Heart left ventricle (tissue), 13 donors: Measurements from ENCODE around the gene ETFB.

Experiments
- POLR2A ChIP-seq, 2 donors: fragments of 450-650 bp; IDR thresholded peaks; one replicate each; pipeline ENCODE4 v1.6.1; 2017; ENCODE audit warnings: antibody characterized with exemption in 2 of 2, mild to moderate bottlenecking in 2 of 2, moderate library complexity in 2 of 2
- TF ChIP-seq, protein P1 (sequence below), 12 donors: fragments of 200-600 bp; sonication (generic) in 4 of 12; IDR thresholded peaks; one replicate each; pipeline versions ENCODE4 v1.5.0 to v1.8.0; 2018 to 2022; ENCODE audit warnings: antibody characterized with exemption in 12 of 12, mild to moderate bottlenecking in 5 of 12
- donor health status: ischemic (EF 13 %, LVEDD 7.1; RV severe dilation, severe dysfunction).
- donor health status: DM: no; HTN: yes; CAD: no.
- donor health status: DM: no; HTN: no; CAD: no.
- donor health status: ischemic (EF 25% LVEDD 6.9; RV normal size, moderate dysfunction).
- donor health status: ischemic (EF 25% LVEDD 5.7; RV mildly dilated, moderate dysfunction).
- donor health status: ischemic (EF 35%, LVEDD 5.7; RV mildly dilated, moderate dysfunction).
- donor health status: nonischemic (EF 11% LVEDD 7.7; RV severe dilation, severe dysfunction).
- donor health status: DM: yes; HTN: yes; CAD: no.
- donor health status: PGD.
- donor health status: ischemic (EF 29% LVEDD 5.4; RV normal size, mild dysfunction).
- donor health status: nonischemic (EF 23%, LVEDD 6.1; RV moderate dilation, normal function).

DNA sequence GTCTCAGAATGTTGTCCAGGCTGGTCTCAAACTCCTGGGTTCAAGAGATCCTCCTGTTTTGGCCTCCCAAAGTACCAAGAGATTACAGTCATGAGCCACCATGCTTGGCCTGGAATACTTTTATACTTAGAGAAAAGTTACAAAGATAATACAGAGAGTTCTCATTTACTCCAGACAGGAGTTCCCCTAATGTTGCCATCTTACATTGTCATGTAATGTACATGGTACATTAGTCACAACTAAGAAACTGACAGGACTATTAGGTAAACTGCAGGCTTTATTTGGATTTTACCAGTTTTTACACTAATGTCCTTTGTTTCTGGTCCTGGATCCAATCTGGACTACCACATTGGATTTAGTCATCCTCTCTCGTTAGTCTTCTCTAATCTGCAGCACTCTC is 26.5 kb upstream of the ETFB start:
- TF ChIP-seq, protein P1, sequence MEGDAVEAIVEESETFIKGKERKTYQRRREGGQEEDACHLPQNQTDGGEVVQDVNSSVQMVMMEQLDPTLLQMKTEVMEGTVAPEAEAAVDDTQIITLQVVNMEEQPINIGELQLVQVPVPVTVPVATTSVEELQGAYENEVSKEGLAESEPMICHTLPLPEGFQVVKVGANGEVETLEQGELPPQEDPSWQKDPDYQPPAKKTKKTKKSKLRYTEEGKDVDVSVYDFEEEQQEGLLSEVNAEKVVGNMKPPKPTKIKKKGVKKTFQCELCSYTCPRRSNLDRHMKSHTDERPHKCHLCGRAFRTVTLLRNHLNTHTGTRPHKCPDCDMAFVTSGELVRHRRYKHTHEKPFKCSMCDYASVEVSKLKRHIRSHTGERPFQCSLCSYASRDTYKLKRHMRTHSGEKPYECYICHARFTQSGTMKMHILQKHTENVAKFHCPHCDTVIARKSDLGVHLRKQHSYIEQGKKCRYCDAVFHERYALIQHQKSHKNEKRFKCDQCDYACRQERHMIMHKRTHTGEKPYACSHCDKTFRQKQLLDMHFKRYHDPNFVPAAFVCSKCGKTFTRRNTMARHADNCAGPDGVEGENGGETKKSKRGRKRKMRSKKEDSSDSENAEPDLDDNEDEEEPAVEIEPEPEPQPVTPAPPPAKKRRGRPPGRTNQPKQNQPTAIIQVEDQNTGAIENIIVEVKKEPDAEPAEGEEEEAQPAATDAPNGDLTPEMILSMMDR (IDR thresholded peaks at IDR 0.05), result no peak
- no peak for TF ChIP-seq POLR2A (IDR thresholded peaks at IDR 0.05)
